HepG2 (cell line): Measurements from ENCODE around the gene YLPM1.

Experiments used
- CBX2 ChIP-seq, 2 experiments: fragments of 200-600 bp in 1 of 2; sonication (generic); formaldehyde crosslinking in 1 of 2; IDR thresholded peaks; 2 replicates each; pipeline versions ENCODE4 v1.7.0 to v1.8.1; 2018 to 2022; ENCODE audit warnings: low read depth in 2 of 2, low read length in 1 of 2, mild to moderate bottlenecking in 1 of 2, missing genetic modification reagents in 1 of 2
- MEIS2 ChIP-seq: sonication (generic); formaldehyde crosslinking; IDR thresholded peaks from 2 replicates; pipeline ENCODE4 v1.9.0; 2021; ENCODE audit warnings: mild to moderate bottlenecking, missing genetic modification reagents
- NBN ChIP-seq: fragments of 450-650 bp; conservative IDR thresholded peaks from 2 replicates; pipeline ENCODE4 v1.6.1; 2017
- RAD51 ChIP-seq: fragments of 450-650 bp; IDR thresholded peaks from 2 replicates; pipeline ENCODE4 v1.6.1; 2016; ENCODE audit warnings: borderline replicate concordance
- RXRB ChIP-seq: IDR thresholded peaks from 2 replicates; pipeline ENCODE4 v1.6.1; 2016; ENCODE audit warnings: borderline replicate concordance, missing genetic modification reagents, missing compliant biosample characterization
- SRSF9 ChIP-seq: fragments of 200-400 bp; formaldehyde crosslinking; IDR thresholded peaks from 2 replicates; pipeline ENCODE4 v1.6.1; 2018; ENCODE audit warnings: borderline replicate concordance, mild to moderate bottlenecking, low read depth, low read length; ENCODE audit not compliant: insufficient read depth, poor library complexity, severe bottlenecking
- TCF7 ChIP-seq: sonication (generic); IDR thresholded peaks from 2 replicates; pipeline ENCODE4 v1.6.1; 2016; ENCODE audit warnings: antibody characterized with exemption, low read depth
- ZMYM4 ChIP-seq: sonication (generic); formaldehyde crosslinking; IDR thresholded peaks from 2 replicates; pipeline ENCODE4 v1.8.1; 2023; ENCODE audit warnings: mild to moderate bottlenecking, missing genetic modification reagents
- ZNF225 ChIP-seq: sonication (generic); formaldehyde crosslinking; IDR thresholded peaks from 2 replicates; pipeline ENCODE4 v1.4.0; 2020; ENCODE audit warnings: mild to moderate bottlenecking, missing genetic modification reagents
- TF ChIP-seq, protein P1 (sequence below), 2 experiments: sonication (generic) in 1 of 2; formaldehyde crosslinking in 1 of 2; IDR thresholded peaks; 2 replicates each; pipeline versions ENCODE4 v1.5.1 to v1.6.1; 2011 to 2020; ENCODE audit warnings: borderline replicate concordance in 1 of 2, low read depth in 1 of 2, low read length in 1 of 2, mild to moderate bottlenecking in 1 of 2, missing genetic modification reagents in 1 of 2, moderate library complexity in 1 of 2
- TF ChIP-seq, protein P2 (sequence below): IDR thresholded peaks from 2 replicates; pipeline ENCODE4 v1.6.1; 2016; ENCODE audit warnings: mild to moderate bottlenecking

DNA sequence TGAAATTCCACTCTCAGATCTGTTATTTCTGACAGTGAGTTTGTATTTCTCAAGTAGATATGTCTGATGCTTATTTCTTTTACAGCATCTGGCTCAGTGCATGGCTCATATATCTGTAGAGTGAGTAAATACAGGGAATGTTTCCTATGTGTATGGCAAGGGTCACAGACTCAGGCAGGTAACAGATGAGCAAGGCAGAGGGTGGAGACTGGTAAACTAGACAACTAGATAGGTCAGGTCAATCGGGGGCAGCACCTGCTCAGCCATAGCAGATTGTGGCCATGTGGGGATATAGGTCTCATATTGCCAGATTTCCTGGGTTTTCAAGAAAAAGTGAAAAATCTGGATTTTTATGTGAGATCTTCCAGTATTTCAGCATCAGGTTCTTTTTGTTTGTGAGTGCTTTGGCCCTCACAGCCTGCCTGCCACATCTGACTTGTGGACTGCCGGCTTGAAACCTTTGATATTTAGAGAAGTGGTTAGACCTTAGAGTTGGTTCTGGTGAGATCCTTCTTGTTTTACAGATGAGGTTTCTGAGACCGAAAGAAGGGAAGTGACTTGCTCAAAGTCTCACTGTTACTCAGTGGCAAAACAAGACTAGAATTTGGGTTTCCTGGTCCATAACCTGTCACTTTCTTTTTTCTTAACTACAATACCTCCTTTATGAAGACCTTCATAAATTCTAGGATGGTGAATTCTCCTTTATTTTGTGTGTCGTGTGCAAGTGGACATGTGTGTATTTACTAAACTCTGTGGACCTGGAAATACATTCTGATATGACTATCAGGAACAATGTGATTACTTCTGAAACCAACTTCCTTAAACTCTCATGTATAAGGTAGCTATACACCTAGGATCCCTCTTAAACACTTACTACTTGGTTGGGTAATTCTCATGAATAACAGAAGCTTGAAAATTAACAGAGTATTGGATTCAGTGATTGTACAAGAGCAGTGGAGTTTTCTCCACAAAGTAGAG lies 78.4 kb downstream of the YLPM1 start:
- TF ChIP-seq RAD51: no peak
- TF ChIP-seq, protein P1, sequence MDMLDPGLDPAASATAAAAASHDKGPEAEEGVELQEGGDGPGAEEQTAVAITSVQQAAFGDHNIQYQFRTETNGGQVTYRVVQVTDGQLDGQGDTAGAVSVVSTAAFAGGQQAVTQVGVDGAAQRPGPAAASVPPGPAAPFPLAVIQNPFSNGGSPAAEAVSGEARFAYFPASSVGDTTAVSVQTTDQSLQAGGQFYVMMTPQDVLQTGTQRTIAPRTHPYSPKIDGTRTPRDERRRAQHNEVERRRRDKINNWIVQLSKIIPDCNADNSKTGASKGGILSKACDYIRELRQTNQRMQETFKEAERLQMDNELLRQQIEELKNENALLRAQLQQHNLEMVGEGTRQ (IDR thresholded peaks at IDR 0.05; ENCODE audit: low read depth, low read length): no peak
- TF ChIP-seq, protein P1 (CRISPR knock-in tag; IDR thresholded peaks at IDR 0.05; ENCODE audit: borderline replicate concordance): no peak
- TF ChIP-seq ZMYM4 (CRISPR knock-in tag): no peak
- no peak for TF ChIP-seq ZNF225 (CRISPR knock-in tag)
- no peak for TF ChIP-seq CBX2 (IDR thresholded peaks at IDR 0.05; ENCODE audit: low read depth, low read length)
- TF ChIP-seq CBX2 (CRISPR knock-in tag; IDR thresholded peaks at IDR 0.05; ENCODE audit: low read depth): no peak
- TF ChIP-seq RXRB (CRISPR knock-in tag): no peak
- no peak for TF ChIP-seq SRSF9
- TF ChIP-seq, protein P2, sequence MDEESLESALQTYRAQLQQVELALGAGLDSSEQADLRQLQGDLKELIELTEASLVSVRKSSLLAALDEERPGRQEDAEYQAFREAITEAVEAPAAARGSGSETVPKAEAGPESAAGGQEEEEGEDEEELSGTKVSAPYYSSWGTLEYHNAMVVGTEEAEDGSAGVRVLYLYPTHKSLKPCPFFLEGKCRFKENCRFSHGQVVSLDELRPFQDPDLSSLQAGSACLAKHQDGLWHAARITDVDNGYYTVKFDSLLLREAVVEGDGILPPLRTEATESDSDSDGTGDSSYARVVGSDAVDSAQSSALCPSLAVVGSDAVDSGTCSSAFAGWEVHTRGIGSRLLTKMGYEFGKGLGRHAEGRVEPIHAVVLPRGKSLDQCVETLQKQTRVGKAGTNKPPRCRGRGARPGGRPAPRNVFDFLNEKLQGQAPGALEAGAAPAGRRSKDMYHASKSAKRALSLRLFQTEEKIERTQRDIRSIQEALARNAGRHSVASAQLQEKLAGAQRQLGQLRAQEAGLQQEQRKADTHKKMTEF (CRISPR knock-in tag): no peak
- no peak for TF ChIP-seq TCF7
- no peak for TF ChIP-seq MEIS2 (CRISPR knock-in tag)
- no peak for TF ChIP-seq NBN
